ENCODE results near the gene CYFIP1.

Gene CYFIP1

GRCh38 chr15:22913646-22914380 lies 66.4 kb downstream of the CYFIP1 start:
- no peak overlapping the region for H3K4me3 ChIP-seq (ENCODE audit: low read depth, low read length)
- no peak for DNase-seq (ENCODE audit: low read depth)
- no peak for TF ChIP-seq CTCF (conservative IDR thresholded peaks at IDR 0.05; ENCODE audit: low read depth, low read length)

GRCh38 chr15:22912256-22912655 lies 67.9 kb downstream of the CYFIP1 start:
- H3K4me3 ChIP-seq (ENCODE audit: low read depth, low read length), result no peak overlapping the region
- DNase-seq (ENCODE audit: low read depth), result no peak
- no peak for TF ChIP-seq CTCF (conservative IDR thresholded peaks at IDR 0.05; ENCODE audit: low read depth, low read length)

GRCh38 chr15:22911306-22911705 lies 68.9 kb downstream of the CYFIP1 start:
- TF ChIP-seq CTCF (conservative IDR thresholded peaks at IDR 0.05; ENCODE audit: low read depth, low read length), result no peak
- H3K4me3 ChIP-seq (ENCODE audit: low read depth, low read length), result no peak overlapping the region
- DNase-seq (ENCODE audit: low read depth), result no peak

- no peak for TF ChIP-seq CTCF (conservative IDR thresholded peaks at IDR 0.05; ENCODE audit: low read depth, low read length)
- no peak overlapping the region for H3K4me3 ChIP-seq (ENCODE audit: low read depth, low read length)
- no peak for DNase-seq (ENCODE audit: low read depth)
Observed at GRCh38 chr15:22908830-22909229, 71.3 kb downstream of the CYFIP1 start.

- TF ChIP-seq CTCF (conservative IDR thresholded peaks at IDR 0.05; ENCODE audit: low read depth, low read length), result no peak
- no peak overlapping the region for H3K4me3 ChIP-seq (ENCODE audit: low read depth, low read length)
- DNase-seq (ENCODE audit: low read depth), result no peak
Observed at GRCh38 chr15:22907161-22907950, 72.8 kb downstream of the CYFIP1 start.

GRCh38 chr15:22904736-22905135 lies 75.4 kb downstream of the CYFIP1 start:
- TF ChIP-seq CTCF (conservative IDR thresholded peaks at IDR 0.05; ENCODE audit: low read depth, low read length), result no peak
- DNase-seq (ENCODE audit: low read depth), result no peak
- no peak overlapping the region for H3K4me3 ChIP-seq (ENCODE audit: low read depth, low read length)
